ENCODE results near the gene PALD1.
A peak's percentile ranks its signal among the peaks of the same experiment; 100 is the strongest.
"Not testable (repeated sequence)": the region's sequence is repeated elsewhere in the genome, so short reads cannot be mapped to it uniquely, and the experiment has no call there.

PALD1 gene

DNA sequence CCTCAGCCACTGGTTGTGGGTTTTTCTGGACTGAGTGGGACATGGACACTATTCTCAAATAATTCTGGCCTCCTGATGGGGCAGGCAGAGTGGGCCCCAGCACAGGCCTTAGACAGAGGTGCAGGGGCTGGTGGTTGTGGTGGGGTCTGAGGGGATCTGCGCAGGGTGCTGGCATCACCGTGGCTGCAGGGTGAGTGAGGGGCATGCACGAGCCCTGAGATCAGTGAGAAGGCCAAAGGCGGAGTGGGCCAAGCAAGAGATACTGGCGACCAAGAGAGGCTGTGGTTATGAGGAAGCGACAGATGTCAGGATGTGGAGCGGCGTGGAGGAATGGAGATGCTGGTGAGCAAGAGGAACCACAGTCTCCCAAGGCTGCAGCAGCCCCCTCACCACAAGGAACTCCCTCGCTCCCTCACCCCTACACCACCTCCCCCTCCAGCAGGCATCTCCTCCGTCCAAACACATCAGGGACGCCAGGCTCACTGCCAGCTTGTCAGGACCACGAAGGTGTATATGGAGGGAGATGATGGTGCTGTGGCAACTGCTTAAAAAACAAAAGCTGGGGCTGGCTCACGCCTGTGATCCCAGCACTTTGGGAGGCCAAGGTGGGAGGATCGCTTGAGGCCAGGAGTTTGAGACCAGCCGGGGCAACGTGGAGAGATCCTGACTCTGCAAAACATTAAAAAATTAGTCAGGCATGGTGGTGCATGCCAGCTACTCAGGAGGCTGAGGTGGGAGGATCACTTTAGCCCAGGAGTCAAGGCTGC is 114.4 kb downstream of the PALD1 start:
- DNase-seq = no peak

DNA sequence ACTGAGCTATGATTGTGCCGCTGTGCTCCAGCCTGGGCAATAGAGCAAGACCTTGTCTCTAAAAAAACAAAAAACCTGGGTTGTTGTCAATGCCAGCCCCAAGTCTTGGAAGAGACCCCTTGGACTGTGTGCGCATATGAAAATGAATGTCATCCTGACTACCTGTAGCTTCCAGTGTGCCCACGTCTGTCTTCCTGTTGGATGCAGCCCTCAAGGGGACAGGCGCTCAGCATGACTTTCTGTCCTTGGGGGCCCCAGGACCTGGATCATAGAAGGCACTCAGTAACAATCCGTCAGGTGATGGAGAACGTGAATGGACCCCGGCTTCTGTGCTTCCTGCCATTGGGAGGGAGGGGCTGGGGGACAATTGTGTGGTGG is 114.9 kb downstream of the PALD1 start:
- DNase-seq = no peak

DNA sequence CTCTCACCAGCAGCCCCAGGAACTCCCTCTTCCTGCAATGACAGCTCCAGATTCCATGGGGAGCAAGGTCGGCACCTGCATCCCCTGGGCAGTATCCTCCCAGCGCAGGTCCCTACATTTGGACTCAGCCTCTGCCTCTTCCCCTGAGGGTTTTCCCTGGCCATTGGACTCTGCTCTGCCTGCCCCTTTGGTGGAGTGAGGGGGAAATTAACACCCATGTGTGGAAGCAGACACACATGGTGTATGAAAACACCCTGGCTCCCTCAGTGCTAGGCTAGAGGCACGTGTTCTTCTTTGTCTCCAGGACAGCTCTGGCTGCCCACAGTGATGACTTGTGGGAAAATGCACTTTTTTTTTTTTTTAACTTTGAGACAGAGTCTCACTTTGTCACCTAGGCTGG is 115.6 kb downstream of the PALD1 start:
- DNase-seq = no peak

DNA sequence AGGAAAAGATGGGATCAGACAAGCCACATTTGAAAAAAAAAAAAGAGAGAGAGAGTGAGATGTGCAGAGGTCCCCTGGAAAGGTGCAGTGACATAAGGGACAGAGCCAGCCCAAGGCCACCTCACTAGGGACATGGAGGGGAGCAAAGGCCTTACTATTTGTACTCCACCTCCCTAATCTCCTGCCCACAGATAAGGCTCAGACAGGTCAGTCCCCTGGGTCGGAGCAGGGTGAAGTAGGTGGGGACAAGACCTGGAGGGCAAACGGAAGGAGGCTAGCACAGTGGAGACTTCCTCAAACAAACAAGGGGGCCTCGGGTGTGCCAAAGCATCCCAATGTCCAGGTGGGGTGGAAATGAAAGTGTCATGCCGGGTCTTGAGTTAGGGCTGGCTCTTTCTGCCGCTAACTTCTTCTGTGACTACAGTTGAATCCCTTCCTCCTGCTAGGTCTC is 117.0 kb downstream of the PALD1 start:
- DNase-seq = no peak

DNA sequence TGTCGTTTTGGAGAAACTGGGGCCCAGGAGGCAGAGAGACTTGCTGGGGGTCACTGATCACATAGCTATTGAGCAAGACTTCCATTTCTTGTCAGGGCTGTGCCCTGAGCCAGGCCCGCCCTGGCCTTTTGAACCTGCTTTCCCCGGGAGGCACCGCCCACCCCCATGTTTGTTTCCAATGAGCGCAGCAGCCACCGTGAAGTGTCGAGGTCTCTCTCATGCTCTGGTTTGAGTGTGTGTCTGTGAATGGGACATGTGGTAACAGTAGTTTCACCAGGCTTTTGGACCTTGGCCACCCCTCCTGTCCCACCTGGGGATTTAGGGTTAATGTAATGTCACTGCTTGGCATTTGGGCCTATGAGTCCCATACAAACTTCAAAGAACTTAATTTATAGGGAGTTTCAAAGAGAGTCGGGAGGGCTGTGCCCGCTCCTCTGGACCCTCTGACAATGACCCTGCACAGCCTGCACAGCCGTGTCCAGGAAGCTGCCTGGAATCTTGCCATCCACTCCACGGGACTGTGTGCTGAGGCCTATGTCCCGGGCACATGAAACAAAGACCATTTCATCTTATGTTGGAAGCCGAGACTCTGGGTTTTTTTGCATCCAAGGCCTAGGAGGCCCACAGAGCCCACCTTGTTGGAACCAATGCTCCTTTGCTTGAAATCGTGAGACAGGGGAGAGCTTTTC is 117.7 kb downstream of the PALD1 start:
- no peak for DNase-seq

DNA sequence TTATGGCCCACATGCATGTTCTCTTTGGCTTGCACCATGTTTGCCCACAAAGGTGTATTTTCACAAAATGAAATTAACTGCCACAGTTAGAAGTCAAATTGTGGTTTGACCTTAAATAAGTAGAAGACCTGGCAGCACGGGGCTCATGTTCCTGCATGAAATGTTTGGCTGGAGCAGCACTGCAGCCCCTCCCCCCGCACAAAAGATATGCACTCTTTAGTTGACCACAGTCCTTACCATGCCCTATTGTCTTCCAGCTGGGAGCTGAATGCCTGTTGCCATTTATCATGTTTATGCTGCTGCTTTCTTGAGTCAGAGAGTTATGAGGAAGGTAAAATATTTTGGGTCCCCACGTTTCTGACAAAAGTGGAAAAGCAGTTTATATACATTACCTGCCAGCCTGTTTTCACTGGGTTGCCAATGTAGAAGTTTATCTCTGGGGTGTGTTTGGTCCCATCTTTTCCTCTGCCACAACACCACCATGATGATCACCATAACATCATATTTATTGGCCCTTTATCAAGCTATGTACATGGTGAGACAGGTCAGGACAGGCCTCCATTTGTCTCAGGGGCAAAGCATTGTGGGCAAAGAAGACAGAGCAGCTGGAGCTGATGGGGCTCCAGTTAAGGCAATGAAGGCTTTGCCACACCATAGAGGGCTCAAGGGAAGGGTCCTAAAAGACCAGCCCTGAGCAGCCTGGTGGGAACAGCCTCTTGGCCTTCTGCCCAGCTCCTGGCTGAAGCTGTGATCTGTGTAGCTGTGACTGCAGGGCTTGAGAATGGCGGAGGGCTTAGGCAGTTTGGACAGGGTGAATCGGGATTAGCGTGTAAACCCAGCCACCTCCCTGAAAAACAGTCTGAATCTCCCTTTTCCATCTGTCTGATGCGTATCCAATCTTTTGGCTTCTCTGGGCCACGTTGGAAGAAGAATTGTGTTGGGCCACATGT is 118.6 kb downstream of the PALD1 start:
- no peak for DNase-seq

DNA sequence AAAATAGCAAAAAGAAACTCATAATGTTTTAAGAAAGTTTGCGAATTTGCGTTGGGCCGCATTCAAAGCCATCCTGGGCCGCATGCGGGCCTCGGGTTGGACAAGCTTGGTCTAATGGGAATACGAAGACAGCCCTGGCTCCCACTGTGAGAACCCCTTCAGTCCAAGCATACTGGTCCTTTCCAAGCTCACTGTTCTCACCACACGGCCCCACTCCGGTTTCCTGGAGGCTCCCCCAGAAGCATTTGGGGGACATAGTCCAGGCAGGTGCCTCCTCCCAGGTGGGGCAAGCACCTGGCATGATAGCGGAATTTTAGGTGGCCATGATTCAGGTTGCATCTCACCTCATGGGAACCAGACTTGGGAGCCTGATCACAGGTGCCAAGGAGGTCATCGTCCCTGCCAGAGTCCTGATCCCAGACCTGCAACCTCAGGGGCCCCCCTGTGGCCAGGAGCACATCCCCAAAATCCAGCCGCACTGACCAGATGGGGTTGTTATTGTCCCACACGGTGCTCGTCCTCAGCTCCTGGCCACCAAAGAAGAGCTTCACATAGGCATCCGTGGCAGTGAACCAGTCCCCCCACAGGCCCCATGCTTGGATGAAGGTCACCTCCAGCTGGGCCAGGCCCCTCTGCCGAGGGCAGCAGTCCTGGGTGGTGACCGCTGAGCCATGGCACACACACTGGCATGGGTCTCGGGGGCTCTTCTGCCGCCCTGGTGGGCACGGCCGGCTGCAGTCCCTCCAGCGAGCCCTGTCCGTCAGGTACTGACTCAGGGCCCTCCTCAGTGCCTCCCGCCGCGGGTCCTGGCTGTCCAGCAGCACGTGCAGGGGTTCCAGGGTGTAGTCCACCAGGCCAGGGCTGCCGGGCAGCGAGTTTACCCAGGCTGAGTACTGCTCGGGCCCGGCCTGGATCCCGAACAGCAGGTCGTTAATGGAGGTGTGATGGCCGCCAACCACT is 119.6 kb downstream of the PALD1 start:
- DNase-seq = no peak

DNA sequence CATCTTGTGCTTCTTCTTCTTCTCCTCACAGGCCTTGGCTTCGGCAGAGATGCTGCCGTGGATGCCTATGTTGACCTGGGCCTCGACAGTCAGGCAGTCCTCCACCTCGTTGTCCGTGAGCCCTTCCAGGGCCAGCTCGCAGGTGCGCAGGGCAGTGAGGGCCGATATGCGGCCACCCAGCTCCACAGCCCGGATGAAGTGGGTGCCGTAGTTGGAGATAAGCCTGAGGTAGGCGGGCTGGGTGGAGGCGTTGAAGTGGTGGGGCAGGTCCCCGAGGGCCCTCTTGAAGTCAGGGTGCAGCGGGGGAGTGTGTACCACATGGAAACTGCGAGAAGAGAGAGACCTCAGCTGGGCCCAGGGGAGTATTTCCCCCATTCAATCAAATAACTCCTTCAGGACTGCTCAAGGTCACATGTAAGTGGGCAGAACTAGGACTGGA is 120.3 kb downstream of the PALD1 start:
- DNase-seq = no peak

DNA sequence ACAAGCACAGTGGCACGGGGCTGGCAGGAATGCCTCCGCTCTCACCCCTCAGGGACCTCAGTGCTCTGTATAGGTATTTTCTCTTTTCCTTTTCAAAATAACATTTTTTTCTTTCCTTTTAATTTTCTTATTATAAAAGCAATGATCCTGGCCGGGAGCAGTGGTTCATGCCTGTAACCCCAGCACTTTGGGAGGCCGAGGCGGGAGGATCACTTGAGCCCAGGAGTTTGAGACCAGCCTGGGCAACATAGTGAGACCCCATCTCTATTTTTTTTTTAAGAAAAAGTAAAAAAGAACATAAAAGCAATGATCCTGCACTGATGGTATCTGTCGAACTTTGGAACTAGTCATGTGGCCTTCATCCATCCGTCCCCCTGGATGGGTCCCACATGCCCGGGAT is 120.8 kb downstream of the PALD1 start:
- DNase-seq = no peak

DNA sequence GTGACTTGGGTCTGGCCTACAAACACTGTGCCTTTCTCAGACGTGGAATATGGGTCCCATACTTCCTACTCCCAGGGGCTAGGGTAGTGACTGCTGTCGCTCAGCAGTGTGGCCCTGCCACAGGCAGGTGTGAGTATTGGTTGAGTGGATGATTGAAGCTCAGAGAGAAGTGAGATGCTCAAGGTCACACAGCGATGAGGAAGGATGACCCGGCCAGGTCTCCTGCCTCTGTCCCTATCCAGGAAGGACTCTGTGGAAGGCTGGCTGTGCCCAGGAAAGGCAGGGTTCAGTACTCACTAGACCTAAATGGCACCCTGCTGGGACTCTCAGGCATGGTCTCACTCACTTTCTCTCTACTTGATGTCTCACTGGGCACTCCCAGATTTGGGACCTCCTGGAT is 121.2 kb downstream of the PALD1 start:
- no peak for DNase-seq

DNA sequence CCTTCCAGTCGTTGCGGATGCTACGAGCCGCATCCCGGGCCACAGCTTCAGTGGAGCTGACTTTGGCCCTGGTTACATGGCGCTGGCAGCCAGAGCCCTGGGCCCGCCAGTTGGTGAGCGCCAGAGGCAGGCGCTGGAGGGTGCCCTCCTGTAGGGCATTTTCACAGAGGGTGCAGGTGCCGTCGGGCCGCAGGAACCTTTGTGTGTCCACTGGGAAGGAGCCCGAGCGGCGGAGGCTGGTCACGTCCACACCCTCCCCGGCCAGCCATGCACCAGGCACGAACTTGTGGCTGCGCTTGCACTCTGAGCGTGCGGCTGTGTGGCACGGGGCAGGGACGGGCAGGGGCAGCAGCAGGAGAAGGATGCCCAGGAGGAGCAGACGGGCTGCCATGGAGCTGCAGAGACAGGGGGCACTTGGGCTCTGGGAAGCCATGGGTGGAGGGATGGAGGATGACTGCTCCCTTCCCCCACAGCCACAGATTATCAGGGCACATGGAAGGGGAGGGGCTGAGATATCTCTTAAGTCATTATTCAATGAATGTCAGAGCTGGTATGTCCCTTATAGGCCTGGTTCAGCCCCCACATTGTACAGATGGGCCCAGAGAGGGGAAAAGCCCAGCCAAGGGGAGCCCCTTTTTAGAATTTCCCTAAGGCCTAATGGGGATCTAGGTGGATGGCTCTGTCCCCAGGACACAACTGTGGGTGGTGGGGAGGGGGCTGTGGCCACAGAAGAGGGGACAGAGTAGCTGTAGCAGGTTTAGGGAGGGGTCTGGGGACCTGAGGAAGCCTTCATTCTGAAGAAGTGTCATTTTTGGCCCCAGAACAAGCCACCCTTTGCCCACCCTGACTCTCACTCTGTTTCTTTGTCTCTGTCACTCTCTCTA is 122.2 kb downstream of the PALD1 start:
- no peak for DNase-seq

DNA sequence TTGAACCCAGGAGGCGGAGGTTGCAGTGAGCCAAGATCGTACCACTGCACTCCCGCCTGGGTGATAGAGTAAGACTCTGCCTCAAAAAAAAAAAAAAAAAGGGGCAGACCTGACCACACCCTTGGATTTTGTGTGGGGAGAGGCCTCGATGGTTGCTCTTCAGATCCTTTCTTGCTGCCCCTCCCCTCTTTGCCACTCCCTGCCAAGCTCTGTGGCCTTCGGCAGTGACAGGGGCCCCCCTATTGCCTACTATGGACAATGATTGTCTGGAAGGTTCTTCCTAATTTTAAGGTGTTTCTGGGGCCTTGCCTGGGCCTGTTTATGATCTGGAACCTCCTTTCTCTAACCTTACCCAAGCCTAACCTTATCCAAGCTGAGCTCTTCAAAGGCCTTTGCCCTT is 123.2 kb downstream of the PALD1 start:
- DNase-seq = no peak

DNA sequence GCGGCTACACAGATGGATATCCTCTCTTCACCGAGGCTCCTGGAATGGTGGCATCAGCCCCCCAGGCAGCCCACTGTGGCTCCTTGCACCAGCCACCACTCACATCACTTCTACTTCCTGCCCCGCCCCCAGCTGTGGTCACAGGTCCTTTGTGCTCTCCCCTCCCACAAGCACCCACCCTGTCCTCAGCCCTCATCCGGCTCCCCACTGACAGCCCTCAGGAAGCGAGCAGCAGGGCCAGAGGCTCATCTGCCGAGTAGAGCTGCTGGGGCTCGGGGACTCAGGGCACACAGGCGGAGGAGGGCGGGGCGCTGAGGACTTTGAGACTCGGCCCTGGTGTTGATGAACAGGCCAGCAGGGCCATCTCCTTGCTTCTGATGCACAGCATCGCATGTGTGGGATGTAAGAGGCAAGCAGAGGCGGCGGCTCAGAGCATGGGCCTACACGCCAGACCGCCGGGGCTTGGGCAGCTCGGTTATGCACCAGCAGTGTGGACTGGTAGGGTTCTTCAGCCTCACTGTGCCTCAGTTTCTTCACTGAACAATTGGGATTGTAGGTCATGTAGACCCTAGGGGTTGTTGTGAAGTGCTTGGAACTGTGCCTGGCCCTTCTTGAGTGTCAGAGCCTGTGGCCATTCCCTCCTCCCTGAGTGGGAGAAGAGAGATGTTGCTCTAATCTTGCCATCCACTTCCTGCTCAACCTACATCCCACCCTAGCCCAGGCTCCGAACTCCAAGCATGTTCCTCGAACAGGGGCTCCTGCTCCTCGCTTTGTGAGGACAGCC is 124.3 kb downstream of the PALD1 start, which contains the start of gene PRF1:
Gene PRF1 (minus strand): TSS at position 77 of the 784 bp plus-strand sequence. CDS start 1,839 bp downstream, outside the sequence.
- DNase-seq = peak; percentile 76

DNA sequence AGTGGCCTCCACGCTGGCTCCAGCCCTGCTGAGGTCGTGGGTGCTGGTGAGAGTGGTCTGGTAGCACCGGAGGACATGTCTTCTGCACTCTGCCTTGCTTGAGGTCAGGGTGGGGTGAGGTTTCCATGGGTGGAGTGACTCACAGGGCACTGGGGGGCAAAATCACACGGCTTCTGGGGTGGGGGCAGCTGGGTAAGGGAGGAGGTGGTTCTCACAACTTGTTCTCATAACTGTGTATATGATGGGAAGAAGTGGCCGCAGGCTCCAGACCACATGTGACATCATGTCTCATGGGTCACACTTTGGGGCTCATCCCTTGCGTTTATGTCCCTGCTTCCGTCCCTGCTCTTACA is 124.9 kb downstream of the PALD1 start:
- peak; percentile 21 for DNase-seq

DNA sequence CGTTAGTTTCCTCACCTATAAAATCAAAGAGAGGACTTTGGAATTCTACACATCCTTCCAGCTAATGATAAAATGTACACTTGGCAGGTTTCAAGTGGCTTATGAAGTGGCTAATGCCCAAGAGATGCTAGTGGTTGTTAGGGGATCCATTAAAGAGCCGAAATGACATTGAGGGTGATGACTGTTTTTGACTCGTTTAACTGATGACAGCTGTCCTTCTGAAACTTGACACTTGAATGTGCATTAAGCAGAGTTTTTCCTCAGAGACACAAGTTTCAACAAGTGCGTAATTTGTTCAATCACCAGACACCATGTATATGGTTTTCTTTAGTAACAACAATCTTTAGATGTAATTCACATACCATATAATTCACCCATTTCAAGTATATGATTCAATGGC is 125.5 kb downstream of the PALD1 start:
- DNase-seq = no peak

DNA sequence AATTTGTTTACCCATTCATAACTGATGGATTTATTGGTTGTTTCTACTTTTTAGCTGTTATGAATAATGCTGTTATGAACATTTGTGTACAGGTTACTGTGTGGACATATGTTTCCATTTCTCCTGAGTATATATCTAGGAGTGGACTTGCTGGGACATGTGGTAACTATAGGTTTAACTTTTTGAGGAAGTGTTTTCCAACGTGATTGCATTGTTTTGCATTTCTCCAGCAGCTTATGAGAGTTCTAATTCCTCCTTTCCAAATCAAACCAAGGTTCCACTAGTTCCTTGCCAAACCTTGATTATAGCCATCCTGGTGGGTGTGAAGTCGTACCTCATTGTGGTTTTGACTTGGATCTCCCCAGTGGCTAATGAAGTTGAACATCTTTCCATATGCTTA is 126.6 kb downstream of the PALD1 start:
- no peak for DNase-seq

DNA sequence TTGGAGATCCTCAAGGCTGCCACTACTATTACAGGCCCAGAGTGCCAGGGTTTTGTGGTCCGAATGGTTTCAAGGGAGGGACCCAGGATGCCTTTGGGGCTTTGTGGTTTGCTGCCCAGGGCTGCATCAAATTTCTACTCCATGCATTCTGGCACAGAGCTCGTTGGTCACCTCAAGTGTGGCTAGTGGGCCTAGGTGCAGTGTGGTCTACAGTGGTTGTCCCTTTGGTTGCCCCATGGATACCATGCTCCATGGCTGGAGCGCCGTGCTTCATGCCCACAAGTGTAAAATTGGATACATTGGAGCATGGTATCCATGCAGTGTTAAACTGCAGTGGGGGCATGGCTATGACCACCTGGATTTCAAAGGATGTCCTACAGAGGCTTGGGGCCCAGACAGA is 129.4 kb downstream of the PALD1 start:
- no peak for DNase-seq

DNA sequence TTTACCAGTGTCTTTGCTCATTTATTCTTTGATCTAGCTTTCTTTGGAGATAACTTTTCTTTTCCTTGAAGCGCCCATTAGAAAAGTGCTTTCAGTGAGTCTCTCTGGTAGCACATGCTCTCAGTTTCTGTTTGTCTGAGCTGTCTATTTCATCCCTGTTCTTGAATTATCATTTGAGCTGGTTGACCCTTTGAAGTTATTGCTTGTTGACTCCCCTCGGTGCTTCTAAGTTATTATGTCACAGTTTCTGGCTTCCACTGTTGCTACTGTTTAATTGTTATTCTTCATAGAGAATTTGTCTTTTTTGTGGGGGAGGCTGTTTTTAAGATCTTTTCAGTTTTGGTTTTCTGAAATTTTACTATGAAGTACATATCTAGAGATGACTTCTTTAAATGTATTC is 135.4 kb downstream of the PALD1 start:
- peak; percentile 15 for DNase-seq

DNA sequence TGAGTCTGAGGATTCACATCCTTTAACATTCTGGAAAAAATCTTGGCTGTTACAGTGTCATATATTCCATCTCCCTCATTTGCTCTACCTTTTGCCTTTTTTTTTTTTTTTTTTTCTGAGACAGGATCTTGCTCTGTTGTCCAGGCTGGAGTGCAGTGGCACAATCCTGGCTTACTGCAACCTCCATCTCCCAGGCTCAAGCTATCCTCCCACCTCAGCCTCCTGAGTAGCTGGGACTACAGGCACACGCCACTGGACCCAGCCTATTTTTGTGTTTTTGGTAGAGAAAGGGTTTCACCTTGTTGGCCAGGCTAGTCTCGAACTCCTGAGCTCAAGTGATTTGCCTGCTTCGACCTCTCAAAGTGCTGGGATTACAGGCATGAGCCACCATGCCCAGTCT is 135.8 kb downstream of the PALD1 start:
- DNase-seq = not testable (repeated sequence)

DNA sequence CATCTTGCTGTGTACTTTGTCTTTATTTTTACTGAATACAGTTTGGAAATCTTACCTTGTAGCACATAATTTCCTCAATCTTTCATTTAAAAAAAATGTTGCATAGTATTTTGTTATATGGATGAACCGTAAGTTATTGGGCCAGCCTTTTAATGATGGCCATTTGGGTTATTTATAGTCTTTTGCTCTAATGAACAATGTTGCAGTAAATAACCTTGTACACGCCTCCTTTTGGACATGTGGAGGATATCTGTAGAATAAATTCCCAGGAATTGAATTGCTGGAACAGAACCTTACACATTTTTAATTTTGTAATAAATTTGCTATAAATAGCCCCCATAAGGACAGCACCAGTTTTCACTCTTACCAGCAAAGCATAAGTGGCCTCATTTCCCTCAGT is 136.6 kb downstream of the PALD1 start:
- DNase-seq = no peak

Data from activated CD4-positive, alpha-beta T cell treated with anti-CD3 and anti-CD28 coated beads, Interleukin-2, Interleukin-6, amounts not matched to agents 100 ng/mL and 50 ng/mL, durations not matched to agents 16 hours and 8 hours (primary cell).